Lung (tissue), 12 donors: Measurements from ENCODE around the gene KCNQ5. TPM values are rescaled to one million over a fixed set of nuclear protein-coding genes. Genes with fewer than 3 reads are reported as not detected.

Experiments
- ATAC-seq: fragments of 200-7000 bp; cut with Tn5 transposase; one replicate; pipeline ENCODE4 v1.9.1; 2020; ENCODE audit warnings: moderate number of reproducible peaks; ENCODE audit not compliant: insufficient read depth, low FRiP score
- DNase-seq, 3 donors: peaks; one replicate each; pipeline ENCODE4 v3.0.0-alpha.2; 2013 to 2017
- H3K27ac ChIP-seq, 2 donors: one replicate each; pipeline ENCODE4 v1.5.1; 2013; ENCODE audit warnings: mild to moderate bottlenecking in 2 of 2, moderate library complexity in 2 of 2, control low read depth in 1 of 2, inconsistent platforms in 1 of 2, low read depth in 1 of 2, low read length in 1 of 2
- H3K27me3 ChIP-seq, 3 donors: one replicate each; pipeline ENCODE4 v1.5.1; 2013; ENCODE audit warnings: low read length in 2 of 3; ENCODE audit not compliant: control insufficient read depth in 3 of 3, insufficient read depth in 3 of 3
- H3K36me3 ChIP-seq, 4 donors: one replicate each; pipeline ENCODE4 v1.5.1; 2013; ENCODE audit warnings: low read length in 4 of 4, mild to moderate bottlenecking in 1 of 4, moderate library complexity in 1 of 4; ENCODE audit not compliant: control insufficient read depth in 4 of 4, insufficient read depth in 4 of 4
- H3K4me1 ChIP-seq, 5 donors: one replicate each; pipeline ENCODE4 v1.5.1; 2013; ENCODE audit warnings: low read length in 5 of 5, mild to moderate bottlenecking in 2 of 5, moderate library complexity in 1 of 5; ENCODE audit not compliant: control insufficient read depth in 5 of 5, insufficient read depth in 5 of 5
- H3K4me3 ChIP-seq: one replicate; pipeline ENCODE4 v1.5.1; 2013; ENCODE audit warnings: mild to moderate bottlenecking, control low read depth, moderate library complexity
- H3K9ac ChIP-seq, 2 donors: one replicate each; pipeline ENCODE4 v1.5.1; 2013; ENCODE audit warnings: low read length in 2 of 2, control low read depth in 1 of 2; ENCODE audit not compliant: insufficient read depth in 1 of 2
- H3K9me3 ChIP-seq, 4 donors: one replicate each; pipeline ENCODE4 v1.5.1; 2013; ENCODE audit warnings: low read length in 3 of 4, mild to moderate bottlenecking in 1 of 4, moderate library complexity in 1 of 4; ENCODE audit not compliant: control insufficient read depth in 4 of 4, insufficient read depth in 3 of 4
- WGBS, 2 donors: extraction: QIAGEN DNeasy Blood & Tissue Kit; methylation state at CpG; one replicate each; pipeline ENCODE4 v1.1.7; 2013; 5-methylcytosine and 5-hydroxymethylcytosine counted together
- polyA plus RNA-seq, 2 donors: library from polyadenylated mRNA; stranded (reverse); fragments of 200-250 nt; gene quantifications; one replicate each; pipeline ENCODE4 v1.2.1, GENCODE V29; 2013
- total RNA-seq, 2 donors: library from RNA; depleted of rRNA in 1 of 2; stranded (reverse); fragments of >200 nt in 1 of 2; gene quantifications; one replicate each; pipeline ENCODE4 v1.2.1, GENCODE V29; 2014 to 2021
- TF ChIP-seq, protein P1 (sequence below): IDR thresholded peaks from 2 replicates; pipeline ENCODE4 v1.5.1; 2012; ENCODE audit warnings: mild to moderate bottlenecking; ENCODE audit errors: control extremely low read depth, extremely low read depth
- donor health status: control.
- donor health status: control.
- donor health status: Bipolar disorder and iron deficiency.
- donor health status: healthy.
- donor health status: DM: yes; HTN: yes; CAD: no.

Gene KCNQ5
- total and polyA plus RNA-seq, 4 donors, result 0.12 to 5.7 (median 0.46) TPM

DNA sequence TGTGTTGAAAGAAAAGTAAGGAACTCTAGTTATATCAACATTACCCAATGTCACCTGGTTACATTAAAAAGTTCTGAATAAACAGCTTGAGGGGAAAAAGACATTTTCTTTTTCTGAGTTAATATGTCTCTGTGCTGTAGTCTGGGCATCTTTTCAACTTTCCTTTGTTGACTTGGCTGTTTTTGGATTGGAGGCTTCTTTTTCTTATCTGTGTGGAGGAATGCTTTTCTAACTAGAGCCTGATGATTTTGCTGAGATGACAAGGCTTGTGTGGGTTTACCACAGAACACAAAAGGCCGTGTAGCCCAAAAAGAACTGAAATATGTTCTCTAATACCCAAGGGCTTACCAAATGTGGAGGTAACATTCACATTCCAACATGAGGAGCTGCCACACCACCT, 161.8 kb downstream of the KCNQ5 start:
- ATAC-seq (no peak), DNase-seq (peak in 2 of 3 donors; percentile 53 to 80)
- H3K9me3 ChIP-seq, result no peaks in the 10 kb centered on the region
- WGBS, 2 donors, result 55 to 58% methylated on average over 1 of the region's 1 CpG
- H3K36me3 ChIP-seq, result no peaks in the 10 kb centered on the region
- H3K4me1 ChIP-seq, result peaks cover 0 to 6% (median 0%) of the 10 kb centered on the region in 5 donors
- H3K9ac ChIP-seq, result no peak overlapping the region
- H3K4me3 ChIP-seq, result no peak overlapping the region
- H3K27me3 ChIP-seq, result no peaks in the 10 kb centered on the region
- H3K27ac ChIP-seq, result no peak overlapping the region
- TF ChIP-seq, protein P1, sequence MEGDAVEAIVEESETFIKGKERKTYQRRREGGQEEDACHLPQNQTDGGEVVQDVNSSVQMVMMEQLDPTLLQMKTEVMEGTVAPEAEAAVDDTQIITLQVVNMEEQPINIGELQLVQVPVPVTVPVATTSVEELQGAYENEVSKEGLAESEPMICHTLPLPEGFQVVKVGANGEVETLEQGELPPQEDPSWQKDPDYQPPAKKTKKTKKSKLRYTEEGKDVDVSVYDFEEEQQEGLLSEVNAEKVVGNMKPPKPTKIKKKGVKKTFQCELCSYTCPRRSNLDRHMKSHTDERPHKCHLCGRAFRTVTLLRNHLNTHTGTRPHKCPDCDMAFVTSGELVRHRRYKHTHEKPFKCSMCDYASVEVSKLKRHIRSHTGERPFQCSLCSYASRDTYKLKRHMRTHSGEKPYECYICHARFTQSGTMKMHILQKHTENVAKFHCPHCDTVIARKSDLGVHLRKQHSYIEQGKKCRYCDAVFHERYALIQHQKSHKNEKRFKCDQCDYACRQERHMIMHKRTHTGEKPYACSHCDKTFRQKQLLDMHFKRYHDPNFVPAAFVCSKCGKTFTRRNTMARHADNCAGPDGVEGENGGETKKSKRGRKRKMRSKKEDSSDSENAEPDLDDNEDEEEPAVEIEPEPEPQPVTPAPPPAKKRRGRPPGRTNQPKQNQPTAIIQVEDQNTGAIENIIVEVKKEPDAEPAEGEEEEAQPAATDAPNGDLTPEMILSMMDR, result no peak

GRCh38 chr6:72784071-72784470, 162.2 kb downstream of the KCNQ5 start:
- TF ChIP-seq, protein P1, result no peak
- no peaks in the 10 kb centered on the region for H3K9me3 ChIP-seq
- WGBS, 2 donors, result 83 to 84% methylated on average over 3 of the region's 3 CpGs
- H3K36me3 ChIP-seq, result no peaks in the 10 kb centered on the region
- H3K4me3 ChIP-seq, result no peak overlapping the region
- H3K4me1 ChIP-seq, result peaks cover 0 to 6% (median 0%) of the 10 kb centered on the region in 5 donors
- H3K9ac ChIP-seq, result no peak overlapping the region
- H3K27me3 ChIP-seq, result no peaks in the 10 kb centered on the region
- H3K27ac ChIP-seq, result no peak overlapping the region
- DNase-seq (no peak), ATAC-seq (no peak)

- no peaks in the 10 kb centered on the region for H3K27me3 ChIP-seq
- H3K36me3 ChIP-seq, result no peaks in the 10 kb centered on the region
- peaks cover 0 to 6% (median 0%) of the 10 kb centered on the region in 5 donors for H3K4me1 ChIP-seq
- TF ChIP-seq, protein P1, result no peak
- H3K9me3 ChIP-seq, result no peaks in the 10 kb centered on the region
- ATAC-seq (no peak), DNase-seq (no peak)
- H3K9ac ChIP-seq, result no peak overlapping the region
- WGBS, 2 donors, result 84 to 89% methylated on average over 3 of the region's 3 CpGs
- H3K4me3 ChIP-seq, result no peak overlapping the region
- no peak overlapping the region for H3K27ac ChIP-seq
These were observed 162.7 kb downstream of the KCNQ5 start for GRCh38 chr6:72784581-72784980.

DNA sequence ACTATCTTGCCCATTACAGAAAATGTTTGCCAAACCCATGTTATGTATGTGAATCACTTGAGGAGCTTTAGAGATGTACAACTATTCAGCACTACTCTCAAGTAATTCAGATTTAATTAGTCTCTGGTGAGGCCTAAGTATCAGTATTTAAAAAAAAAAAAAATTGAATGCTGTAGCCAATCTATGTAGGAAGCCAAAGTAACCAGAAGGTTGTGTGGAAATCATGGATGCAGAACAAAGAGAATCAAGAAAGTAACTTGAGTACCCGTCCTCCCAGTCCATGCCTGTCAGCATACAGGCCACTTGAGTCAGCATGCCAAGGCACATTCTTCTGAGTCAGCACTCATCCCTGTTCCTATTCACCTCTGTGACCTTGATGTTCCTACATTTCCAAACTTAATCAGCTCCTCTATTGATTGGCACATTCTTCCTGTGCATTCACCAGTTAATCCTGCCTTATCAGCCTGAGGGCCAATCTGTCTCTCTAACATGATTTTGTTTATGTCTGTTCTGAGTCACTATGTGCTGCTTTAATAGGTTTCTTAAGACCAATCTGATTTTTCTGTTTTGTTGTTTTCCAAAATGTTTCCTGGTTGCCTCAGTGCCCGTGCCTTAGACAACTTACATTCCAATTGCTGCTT, 165.6 kb downstream of the KCNQ5 start:
- no peak overlapping the region for H3K9ac ChIP-seq
- peak; percentile 25 to 46 (median 27) for DNase-seq
- no peak overlapping the region for H3K4me3 ChIP-seq
- TF ChIP-seq, protein P1, result no peak
- no peaks in the 10 kb centered on the region for H3K27me3 ChIP-seq
- no peak for ATAC-seq
- no peak overlapping the region for H3K27ac ChIP-seq
- H3K4me1 ChIP-seq, result peaks cover 0 to 6% (median 0%) of the 10 kb centered on the region in 5 donors
- H3K36me3 ChIP-seq, result no peaks in the 10 kb centered on the region
- 47 to 62% methylated on average over 2 of the region's 2 CpGs for WGBS, 2 donors
- no peaks in the 10 kb centered on the region for H3K9me3 ChIP-seq
